ENCODE data around the gene DSCAML1.

DNA sequence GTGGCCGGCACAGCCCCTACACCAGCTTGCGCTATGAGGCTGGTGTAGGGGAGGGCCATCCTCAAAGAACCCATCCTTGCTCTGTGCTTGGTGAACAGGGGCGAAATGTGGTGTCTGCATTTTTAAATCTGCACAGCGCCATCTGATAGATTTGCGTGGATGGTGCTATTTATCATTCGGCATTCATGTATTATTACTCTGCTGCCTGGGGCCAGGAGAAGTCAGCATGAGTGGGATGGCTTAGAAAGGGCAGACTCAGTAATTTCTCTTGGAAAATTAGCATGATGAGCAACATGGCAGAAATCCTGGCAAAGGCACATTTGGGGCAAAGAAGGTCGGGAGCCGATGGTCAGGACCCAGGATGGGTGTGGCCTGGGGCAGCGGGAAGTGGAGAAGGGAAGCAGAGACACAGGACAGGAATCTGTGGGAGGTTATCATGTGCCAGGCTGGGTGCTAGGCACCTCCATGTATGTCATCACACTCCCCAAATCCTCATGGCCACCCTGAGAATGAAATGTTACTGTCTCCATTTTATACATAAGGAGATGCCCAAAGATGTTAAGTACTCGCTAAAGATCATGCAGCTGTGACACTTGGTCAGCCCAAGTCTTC is 320.4 kb downstream of the DSCAML1 start:
- TF ChIP-seq EZH2 (IDR thresholded peaks at IDR 0.05; ENCODE audit: borderline replicate concordance, low read depth, low read length) = no peak
- TF ChIP-seq ARNT (IDR thresholded peaks at IDR 0.05) = no peak
- no peak for TF ChIP-seq ZNF232 (CRISPR knock-in tag; IDR thresholded peaks at IDR 0.05)
- TF ChIP-seq, protein P1, sequence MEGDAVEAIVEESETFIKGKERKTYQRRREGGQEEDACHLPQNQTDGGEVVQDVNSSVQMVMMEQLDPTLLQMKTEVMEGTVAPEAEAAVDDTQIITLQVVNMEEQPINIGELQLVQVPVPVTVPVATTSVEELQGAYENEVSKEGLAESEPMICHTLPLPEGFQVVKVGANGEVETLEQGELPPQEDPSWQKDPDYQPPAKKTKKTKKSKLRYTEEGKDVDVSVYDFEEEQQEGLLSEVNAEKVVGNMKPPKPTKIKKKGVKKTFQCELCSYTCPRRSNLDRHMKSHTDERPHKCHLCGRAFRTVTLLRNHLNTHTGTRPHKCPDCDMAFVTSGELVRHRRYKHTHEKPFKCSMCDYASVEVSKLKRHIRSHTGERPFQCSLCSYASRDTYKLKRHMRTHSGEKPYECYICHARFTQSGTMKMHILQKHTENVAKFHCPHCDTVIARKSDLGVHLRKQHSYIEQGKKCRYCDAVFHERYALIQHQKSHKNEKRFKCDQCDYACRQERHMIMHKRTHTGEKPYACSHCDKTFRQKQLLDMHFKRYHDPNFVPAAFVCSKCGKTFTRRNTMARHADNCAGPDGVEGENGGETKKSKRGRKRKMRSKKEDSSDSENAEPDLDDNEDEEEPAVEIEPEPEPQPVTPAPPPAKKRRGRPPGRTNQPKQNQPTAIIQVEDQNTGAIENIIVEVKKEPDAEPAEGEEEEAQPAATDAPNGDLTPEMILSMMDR (IDR thresholded peaks at IDR 0.05 in 2 of 3, conservative IDR thresholded peaks at IDR 0.05 in 1 of 3; ENCODE audit: insufficient read depth in 2 of 3, low read depth in 1 of 3, low read length in 3 of 3) = no peak
- TF ChIP-seq PHF8 (IDR thresholded peaks at IDR 0.05; ENCODE audit: borderline replicate concordance, low read length) = no peak
- TF ChIP-seq FOXJ3 (CRISPR knock-in tag; IDR thresholded peaks at IDR 0.05) = no peak
- no peak for TF ChIP-seq RUNX1 (IDR thresholded peaks at IDR 0.05; ENCODE audit: low read depth)
- TF ChIP-seq TAF1 (IDR thresholded peaks at IDR 0.05; ENCODE audit: control insufficient read depth, extremely low read depth, insufficient read depth, low read length, severe bottlenecking) = no peak
- no peak for TF ChIP-seq KLF6 (CRISPR knock-in tag; IDR thresholded peaks at IDR 0.05; ENCODE audit: borderline replicate concordance)

All from K562 (cell line).